Lung microvascular endothelial cell (primary cell): ENCODE data around the gene HTT-AS. TPM values are rescaled to one million over a fixed set of nuclear protein-coding genes. Genes with fewer than 3 reads are reported as not detected.
"Not testable (repeated sequence)": the region's sequence is repeated elsewhere in the genome, so short reads cannot be mapped to it uniquely, and the experiment has no call there.

Source experiments
- DNase-seq, 2 donors: peaks; one replicate each; pipeline versions ENCODE4 v3.0.0 to v3.0.0-alpha.2; 2010; ENCODE audit warnings: low read depth in 2 of 2
- total RNA-seq: library from RNA; depleted of rRNA; stranded (reverse); fragments of >200 nt; gene quantifications from 2 replicates; pipeline ENCODE4 v1.2.1, GENCODE V29; 2014

The HTT-AS gene
- total RNA-seq, 1 donor from 2014 or later: not detected

GRCh38 chr4:3051141-3051897, 23.0 kb downstream of the HTT-AS start:
- DNase-seq: not testable (repeated sequence)

- peak; percentile 60 to 69 for DNase-seq
These were observed 26.7 kb downstream of the HTT-AS start for GRCh38 chr4:3047464-3048286.

GRCh38 chr4:3046623-3047022, 27.7 kb downstream of the HTT-AS start:
- no peak for DNase-seq

GRCh38 chr4:3046162-3046561, 28.2 kb downstream of the HTT-AS start:
- DNase-seq: no peak

- DNase-seq: peak in 1 of 2 donors; percentile 59
These were observed 29.2 kb downstream of the HTT-AS start for GRCh38 chr4:3044870-3045819.

- DNase-seq: no peak
These were observed 30.9 kb downstream of the HTT-AS start for GRCh38 chr4:3043282-3044020.

- no peak for DNase-seq
These were observed 32.1 kb downstream of the HTT-AS start for GRCh38 chr4:3042226-3042625.

GRCh38 chr4:3041192-3042142, 32.9 kb downstream of the HTT-AS start:
- peak; percentile 44 to 70 for DNase-seq

GRCh38 chr4:3040452-3041191, 33.7 kb downstream of the HTT-AS start:
- DNase-seq: no peak

- no peak for DNase-seq
These were observed 34.5 kb downstream of the HTT-AS start for GRCh38 chr4:3039706-3040366.

- DNase-seq: no peak
These were observed 36.3 kb downstream of the HTT-AS start for GRCh38 chr4:3037957-3038461.

GRCh38 chr4:3036131-3036952, 38.0 kb downstream of the HTT-AS start:
- DNase-seq: no peak

GRCh38 chr4:3035674-3036073, 38.7 kb downstream of the HTT-AS start:
- DNase-seq: no peak

- no peak for DNase-seq
These were observed 39.1 kb downstream of the HTT-AS start for GRCh38 chr4:3035249-3035648.

GRCh38 chr4:3034231-3034630, 40.1 kb downstream of the HTT-AS start:
- DNase-seq: no peak

- DNase-seq: peak in 1 of 2 donors; percentile 59
These were observed 42.8 kb downstream of the HTT-AS start for GRCh38 chr4:3031357-3032082.
